Urinary bladder (tissue), 4 donors: Measurements from ENCODE around the gene ERMN. TPM values are rescaled to one million over a fixed set of nuclear protein-coding genes. Genes with fewer than 3 reads are reported as not detected.
A peak's percentile ranks its signal among the peaks of the same experiment; 100 is the strongest.

ENCODE experiments used
- DNase-seq: peaks from one replicate; pipeline ENCODE4 v3.0.0-alpha.2; 2015; ENCODE audit errors: extremely low spot score
- H3K27ac ChIP-seq: one replicate; pipeline ENCODE4 v1.5.1; 2013; ENCODE audit warnings: low read depth, mild to moderate bottlenecking, moderate library complexity
- H3K36me3 ChIP-seq: one replicate; pipeline ENCODE4 v1.6.1; 2013; ENCODE audit warnings: mild to moderate bottlenecking, moderate library complexity; ENCODE audit not compliant: insufficient read depth
- H3K4me1 ChIP-seq: one replicate; pipeline ENCODE4 v1.6.1; 2013; ENCODE audit warnings: mild to moderate bottlenecking, moderate library complexity; ENCODE audit not compliant: insufficient read depth
- H3K4me3 ChIP-seq: one replicate; pipeline ENCODE4 v1.5.1; 2013; ENCODE audit warnings: low read depth, low read length
- WGBS: extraction: QIAGEN DNeasy Blood & Tissue Kit; methylation state at CpG from one replicate; pipeline ENCODE4 v1.1.7; 2013; 5-methylcytosine and 5-hydroxymethylcytosine counted together
- polyA plus RNA-seq: library from polyadenylated mRNA; stranded (reverse); fragments of 200-250 nt; gene quantifications from one replicate; pipeline ENCODE4 v1.2.3, GENCODE V29; 2013
- total RNA-seq: library from RNA; depleted of rRNA; stranded (reverse); fragments of >200 nt; gene quantifications from one replicate; pipeline ENCODE4 v1.2.3, GENCODE V29; 2014
- donor health status: healthy with polysubstance abuse.
- donor health status: healthy.

Gene ERMN
- total and polyA plus RNA-seq, 2 donors: 0.09 TPM; not detected in 1

- Histone ChIP-seq H3K4me1 (no peaks in the 10 kb centered on the region), H3K36me3 (no peaks in the 10 kb centered on the region), H3K27ac (no peak overlapping the region), H3K4me3 (no peak overlapping the region)
- DNase-seq: no peak
Observed at GRCh38 chr2:157320409-157320808, 5.2 kb downstream of the ERMN start.

DNA sequence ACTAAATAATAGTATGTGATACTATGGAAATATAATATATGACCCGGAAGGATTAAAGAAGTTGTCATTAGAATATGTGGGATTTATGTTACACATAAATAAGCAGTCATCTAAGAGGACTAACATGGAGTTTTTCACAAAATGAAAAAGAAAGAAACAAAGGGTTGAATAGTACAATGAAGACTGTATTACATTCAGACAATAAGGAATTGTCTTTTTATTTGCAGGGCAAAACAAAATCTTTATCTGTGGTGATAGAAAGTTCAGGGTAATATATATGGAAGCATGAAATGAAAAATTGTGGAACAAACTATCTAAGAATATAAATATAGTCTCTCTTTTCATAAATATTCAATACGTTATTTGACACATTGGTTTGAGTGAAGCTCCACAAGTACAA is 5.8 kb downstream of the ERMN start:
- no peak for DNase-seq
- WGBS: 89% methylated on average over 2 of the region's 2 CpGs
- H3K27ac ChIP-seq: no peak overlapping the region
- no peaks in the 10 kb centered on the region for H3K36me3 ChIP-seq
- no peaks in the 10 kb centered on the region for H3K4me1 ChIP-seq
- no peak overlapping the region for H3K4me3 ChIP-seq

GRCh38 chr2:157318884-157319283 is 6.7 kb downstream of the ERMN start:
- H3K36me3 ChIP-seq: no peaks in the 10 kb centered on the region
- DNase-seq: no peak
- H3K27ac ChIP-seq: no peak overlapping the region
- WGBS: 98% methylated on average over 2 of the region's 2 CpGs
- H3K4me1 ChIP-seq: no peaks in the 10 kb centered on the region
- H3K4me3 ChIP-seq: no peak overlapping the region

DNA sequence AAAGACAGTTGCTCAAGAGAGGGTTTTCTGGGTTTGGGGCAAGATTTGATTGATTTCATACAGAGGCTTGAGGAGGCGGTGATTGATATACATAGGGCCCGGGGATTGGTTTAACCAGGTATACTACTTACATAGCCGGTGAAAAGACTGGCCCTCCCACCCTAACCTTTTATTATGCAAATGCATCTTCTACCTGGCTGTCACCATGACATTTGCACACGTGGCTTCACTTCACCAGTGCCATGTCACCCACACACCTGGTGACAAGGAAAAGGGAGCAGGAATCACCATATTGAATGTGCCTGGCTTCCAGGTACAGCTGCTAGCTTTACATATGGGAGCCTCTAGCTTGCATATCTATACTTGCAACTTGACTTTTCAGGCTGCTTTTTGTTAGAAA is 9.7 kb downstream of the ERMN start:
- H3K36me3 ChIP-seq: no peaks in the 10 kb centered on the region
- H3K27ac ChIP-seq: no peak overlapping the region
- WGBS: 77% methylated on average over 4 of the region's 4 CpGs
- no peaks in the 10 kb centered on the region for H3K4me1 ChIP-seq
- no peak overlapping the region for H3K4me3 ChIP-seq
- no peak for DNase-seq

- DNase-seq: no peak
- Histone ChIP-seq H3K36me3 (peaks cover 1% of the 10 kb centered on the region), H3K4me1 (no peaks in the 10 kb centered on the region), H3K27ac (no peak overlapping the region), H3K4me3 (no peak overlapping the region)
- 96% methylated on average over 1 of the region's 1 CpG for whole genome bisulfite sequencing
Observed at GRCh38 chr2:157312866-157313486, 12.6 kb downstream of the ERMN start.

DNA sequence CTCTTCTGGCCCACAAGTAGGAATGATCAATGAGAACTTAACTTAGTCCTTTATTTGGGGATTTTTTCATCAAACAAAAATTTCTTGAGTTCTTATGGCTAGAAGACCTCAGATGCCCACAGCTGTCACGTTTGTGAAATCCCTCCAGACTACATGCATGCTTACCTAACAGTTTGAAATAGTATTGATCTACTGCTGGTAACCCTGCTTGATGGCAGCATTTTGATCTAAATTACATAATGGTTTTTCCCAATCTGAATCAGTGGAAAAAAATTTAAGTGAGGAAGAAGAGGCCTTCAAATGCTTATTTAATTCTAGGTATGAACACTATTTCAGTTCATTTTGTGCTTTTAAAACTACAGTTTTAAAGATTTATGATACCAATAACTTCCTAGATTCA is 13.9 kb downstream of the ERMN start:
- Histone ChIP-seq H3K27ac (no peak overlapping the region), H3K36me3 (peaks cover 1% of the 10 kb centered on the region), H3K4me1 (no peaks in the 10 kb centered on the region), H3K4me3 (no peak overlapping the region)
- 72% methylated on average over 1 of the region's 1 CpG for WGBS
- DNase-seq: no peak

DNA sequence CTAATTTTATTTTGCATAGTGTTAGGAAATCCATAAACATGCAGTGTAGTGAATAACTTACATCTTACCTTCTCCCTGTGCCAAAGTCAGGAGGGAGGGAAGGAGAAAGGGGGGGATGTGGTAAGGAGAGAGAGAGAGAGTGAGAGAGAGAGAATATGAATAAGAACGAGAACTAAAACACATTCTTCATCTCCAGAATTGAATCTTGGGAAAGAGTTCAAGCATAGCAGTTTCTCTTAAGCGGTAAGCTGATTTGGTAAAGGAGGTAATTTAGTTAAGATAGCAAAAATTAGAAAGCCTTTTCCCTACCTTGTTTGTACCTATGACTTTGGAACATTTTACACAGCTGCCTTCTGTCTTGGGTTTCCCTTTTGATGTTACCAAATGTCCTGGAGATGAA is 15.7 kb downstream of the ERMN start:
- WGBS: 90% methylated on average over 2 of the region's 2 CpGs
- no peak overlapping the region for H3K27ac ChIP-seq
- no peaks in the 10 kb centered on the region for H3K4me1 ChIP-seq
- no peak overlapping the region for H3K4me3 ChIP-seq
- H3K36me3 ChIP-seq: peaks cover 1% of the 10 kb centered on the region
- DNase-seq: no peak

DNA sequence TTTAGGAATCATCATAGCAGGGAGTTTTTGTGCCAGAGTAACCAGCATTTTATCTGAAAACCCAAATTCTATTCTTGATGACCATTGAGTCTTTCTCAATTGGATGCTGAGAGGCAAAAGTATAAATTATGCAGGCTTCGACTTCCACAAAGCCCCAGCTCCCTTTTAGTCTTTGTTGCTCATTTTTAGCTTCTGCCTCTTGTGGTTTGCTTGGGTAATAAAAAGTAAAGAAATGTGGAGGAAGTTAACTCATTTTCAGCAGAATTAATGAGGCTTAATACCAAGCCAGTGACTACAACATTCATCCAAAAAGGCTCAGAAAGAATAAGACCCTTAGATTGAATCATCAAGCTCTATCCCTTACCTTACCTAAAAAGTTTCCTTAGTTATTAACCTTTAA is 18.6 kb downstream of the ERMN start:
- no peaks in the 10 kb centered on the region for H3K4me1 ChIP-seq
- DNase-seq: no peak
- peaks cover 1% of the 10 kb centered on the region for H3K36me3 ChIP-seq
- WGBS: 69% methylated on average over 1 of the region's 1 CpG
- H3K27ac ChIP-seq: no peak overlapping the region
- no peak overlapping the region for H3K4me3 ChIP-seq

DNA sequence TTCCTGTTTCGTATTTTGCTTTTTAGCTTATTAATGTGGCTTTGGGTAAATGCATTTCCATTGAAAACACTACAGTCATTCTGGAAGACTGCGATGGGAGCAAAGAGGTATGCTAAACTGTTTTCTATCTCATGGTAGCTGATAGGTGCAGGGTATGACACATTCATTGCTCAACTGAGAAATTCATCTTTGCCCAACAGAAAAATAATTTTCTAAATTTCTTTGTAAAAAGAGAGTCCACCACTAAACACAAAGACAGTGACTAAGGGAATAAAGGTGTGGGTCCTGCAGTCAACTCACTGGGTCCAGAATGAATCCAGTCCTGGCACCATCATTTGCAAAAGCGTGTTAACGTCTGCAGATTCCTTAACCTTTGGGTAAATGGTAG is 19.9 kb downstream of the ERMN start:
- Histone ChIP-seq H3K36me3 (peaks cover 1% of the 10 kb centered on the region), H3K4me1 (no peaks in the 10 kb centered on the region), H3K27ac (no peak overlapping the region), H3K4me3 (no peak overlapping the region)
- no peak for DNase-seq
- 74% methylated on average over 4 of the region's 4 CpGs for WGBS

DNA sequence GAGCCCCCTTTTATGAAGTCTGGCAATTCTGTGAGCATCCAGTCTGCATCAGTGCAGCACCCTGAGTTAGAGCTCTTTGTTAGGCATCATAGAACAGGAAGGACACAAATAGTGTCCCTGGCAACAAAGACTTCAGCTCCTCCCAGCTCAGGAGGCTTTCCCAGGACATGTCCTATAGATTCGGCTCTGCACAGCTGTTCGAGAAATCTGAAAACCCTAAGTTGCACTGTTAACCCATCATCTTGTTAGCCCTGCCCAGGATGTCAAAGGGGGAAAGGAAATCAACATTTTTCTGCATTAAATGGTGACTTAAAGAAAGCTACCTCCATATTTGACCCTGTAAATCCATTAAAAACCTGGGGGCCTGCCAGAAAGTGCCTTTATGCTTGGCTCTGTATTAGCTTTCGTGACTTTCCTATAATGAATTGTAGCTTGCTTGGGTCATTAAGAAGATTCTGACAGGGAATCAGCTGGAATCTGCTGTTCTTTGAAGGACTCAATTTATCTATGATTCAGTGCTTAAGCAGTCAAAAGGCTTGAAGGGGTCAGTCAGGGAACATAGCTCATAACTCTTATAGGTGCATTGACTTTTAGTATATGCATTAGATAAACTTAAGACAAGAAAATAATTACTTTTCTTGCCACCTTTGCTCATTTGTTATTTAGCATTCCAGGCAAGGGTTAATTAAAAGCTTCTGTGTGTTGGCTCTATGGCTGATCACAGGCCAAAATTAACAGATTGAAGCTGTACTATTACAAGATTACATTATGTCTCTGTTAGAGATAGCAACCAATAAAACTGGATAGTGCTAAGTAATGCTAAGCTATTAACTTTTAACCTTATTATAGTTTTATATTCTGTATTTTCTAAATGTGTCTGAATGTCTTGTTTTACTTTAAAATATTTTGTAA is 20.6 kb downstream of the ERMN start:
- Histone ChIP-seq H3K36me3 (peaks cover 1% of the 10 kb centered on the region), H3K27ac (no peak overlapping the region), H3K4me1 (no peaks in the 10 kb centered on the region), H3K4me3 (no peak overlapping the region)
- 27% methylated on average over 3 of the region's 3 CpGs for WGBS
- peak; percentile 26 for DNase-seq

- no peak overlapping the region for H3K27ac ChIP-seq
- DNase-seq: no peak
- 46% methylated on average over 2 of the region's 2 CpGs for WGBS
- H3K4me3 ChIP-seq: no peak overlapping the region
- H3K4me1 ChIP-seq: no peaks in the 10 kb centered on the region
- H3K36me3 ChIP-seq: peaks cover 1% of the 10 kb centered on the region
Observed at GRCh38 chr2:157303612-157304011, 22.0 kb downstream of the ERMN start.

DNA sequence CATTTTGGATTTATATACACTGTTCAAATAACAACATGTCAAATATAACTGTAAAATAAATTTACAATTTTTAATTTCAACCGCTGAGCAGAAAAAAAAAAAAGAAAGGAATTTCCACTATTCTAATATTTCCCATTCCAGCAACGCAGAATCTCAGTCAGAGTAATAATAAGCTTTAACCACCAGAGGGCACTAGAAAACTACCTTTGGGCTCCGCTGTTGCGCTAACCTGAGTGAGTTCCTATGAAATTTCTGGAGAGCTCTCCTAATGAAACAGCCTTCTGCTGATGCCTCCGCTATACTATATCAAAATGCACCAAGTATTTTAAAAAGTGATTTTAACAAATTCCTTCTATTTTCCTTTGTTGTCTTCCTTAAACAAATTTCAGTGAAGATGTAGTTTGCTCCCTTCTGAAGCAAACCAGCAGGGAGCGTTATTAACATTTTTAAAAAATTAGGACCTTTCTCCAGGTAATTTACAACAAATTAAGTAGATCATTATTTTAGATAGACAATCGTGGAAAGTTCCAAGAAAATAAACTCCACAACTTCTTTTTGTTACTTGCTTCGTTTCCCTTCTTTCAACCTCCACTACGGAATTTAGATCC is 23.0 kb downstream of the ERMN start:
- WGBS: 35% methylated on average over 9 of the region's 9 CpGs
- Histone ChIP-seq H3K4me1 (no peaks in the 10 kb centered on the region), H3K36me3 (no peaks in the 10 kb centered on the region), H3K27ac (no peak overlapping the region), H3K4me3 (no peak overlapping the region)
- DNase-seq: peak; percentile 29

- no peak for DNase-seq
- no peak overlapping the region for H3K27ac ChIP-seq
- no peak overlapping the region for H3K4me3 ChIP-seq
- WGBS: 89% methylated on average over 2 of the region's 2 CpGs
- H3K4me1 ChIP-seq: no peaks in the 10 kb centered on the region
- no peaks in the 10 kb centered on the region for H3K36me3 ChIP-seq
Observed at GRCh38 chr2:157301307-157301706, 24.3 kb downstream of the ERMN start.

GRCh38 chr2:157296958-157297357 is 28.7 kb downstream of the ERMN start:
- no peaks in the 10 kb centered on the region for H3K4me1 ChIP-seq
- DNase-seq: no peak
- 95% methylated on average over 4 of the region's 4 CpGs for WGBS
- no peak overlapping the region for H3K4me3 ChIP-seq
- H3K36me3 ChIP-seq: no peaks in the 10 kb centered on the region
- no peak overlapping the region for H3K27ac ChIP-seq
